Fibroblast of skin of right quadriceps (primary cell): Measurements from ENCODE around the gene ZMYND15.

Source experiments
- DNase-seq: peaks from one replicate; pipeline ENCODE4 v3.0.0-alpha.2; 2013

The ZMYND15 gene

GRCh38 chr17:4744999-4745969 lies 5.7 kb downstream of the ZMYND15 start:
- DNase-seq, result no peak

- DNase-seq, result no peak
Measured at GRCh38 chr17:4747847-4748246, 8.2 kb downstream of the ZMYND15 start.

DNA sequence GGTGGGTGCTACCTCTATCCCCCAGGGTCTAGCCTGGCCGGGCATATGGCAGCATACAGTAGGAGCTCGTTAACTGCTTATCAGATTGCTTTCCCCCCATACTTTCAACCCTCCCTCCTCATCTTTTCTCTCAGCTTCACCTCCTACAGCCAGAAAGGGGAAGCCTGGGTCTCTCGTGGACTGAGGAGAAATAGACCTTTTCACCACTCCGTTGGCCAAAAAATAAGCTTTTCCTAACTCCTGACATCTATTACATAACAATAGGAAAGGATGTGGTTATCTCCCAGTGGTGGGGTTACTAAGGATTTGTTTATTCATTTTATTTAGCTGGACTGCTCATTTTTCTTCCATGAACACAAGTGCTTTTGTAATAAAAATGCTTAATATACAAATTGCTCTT lies 9.1 kb downstream of the ZMYND15 start:
- no peak for DNase-seq

- DNase-seq, result no peak
Measured at GRCh38 chr17:4750606-4751005, 11.0 kb downstream of the ZMYND15 start.

DNA sequence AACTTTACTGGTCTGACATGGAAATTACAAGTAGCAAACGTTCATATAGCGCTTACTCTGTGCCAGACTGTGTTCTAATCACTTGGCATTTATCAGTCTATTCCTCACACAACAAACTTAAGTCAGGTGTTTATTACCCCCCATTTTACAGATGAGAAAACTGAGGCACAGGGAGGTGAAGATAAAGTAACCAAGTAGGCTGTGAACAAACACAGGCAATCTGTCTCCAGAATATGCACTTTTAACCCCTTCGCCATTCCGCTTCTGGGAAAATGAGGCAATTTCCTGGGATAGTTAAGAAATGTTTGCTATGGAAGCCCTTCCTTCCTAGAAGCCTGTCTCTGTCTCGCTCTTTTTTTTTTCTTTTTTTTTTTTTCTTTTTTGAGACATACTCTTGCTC lies 12.3 kb downstream of the ZMYND15 start:
- peak; percentile 28 for DNase-seq

GRCh38 chr17:4753392-4753791 lies 13.8 kb downstream of the ZMYND15 start:
- no peak for DNase-seq

GRCh38 chr17:4759776-4760236 lies 20.2 kb downstream of the ZMYND15 start:
- no peak for DNase-seq

- DNase-seq, result no peak
Measured at GRCh38 chr17:4764595-4764994, 25.0 kb downstream of the ZMYND15 start.

DNA sequence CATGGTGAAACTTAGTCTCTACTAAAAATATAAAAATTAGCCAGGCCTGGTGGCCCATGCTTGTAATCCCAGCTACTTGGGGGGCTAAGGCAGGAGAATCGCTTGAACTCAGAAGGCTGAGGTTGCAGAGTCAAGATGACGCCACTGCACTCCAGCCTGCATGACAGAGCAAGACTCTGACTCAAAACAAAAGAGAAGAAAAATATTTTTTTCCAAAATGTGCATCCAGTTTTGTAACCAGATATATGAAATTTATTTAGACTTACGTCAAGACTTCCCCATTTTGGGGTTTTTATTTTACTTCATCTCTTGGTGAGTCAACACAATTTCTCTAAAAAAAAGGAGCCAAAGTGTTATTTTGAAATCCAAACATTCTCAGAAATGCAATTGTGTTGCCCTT lies 26.6 kb downstream of the ZMYND15 start:
- DNase-seq, result no peak

GRCh38 chr17:4766723-4767122 lies 27.1 kb downstream of the ZMYND15 start:
- DNase-seq, result no peak

GRCh38 chr17:4768298-4768697 lies 28.7 kb downstream of the ZMYND15 start:
- DNase-seq, result no peak

- peak; percentile 45 for DNase-seq
Measured at GRCh38 chr17:4769628-4770027, 30.0 kb downstream of the ZMYND15 start.

- DNase-seq, result no peak
Measured at GRCh38 chr17:4771519-4772234, 32.0 kb downstream of the ZMYND15 start, which contains the start of gene TM4SF5. Gene TM4SF5, plus strand, starts transcription at chr17:4771886. Its CDS starts 37 bp downstream, at chr17:4771923.

DNA sequence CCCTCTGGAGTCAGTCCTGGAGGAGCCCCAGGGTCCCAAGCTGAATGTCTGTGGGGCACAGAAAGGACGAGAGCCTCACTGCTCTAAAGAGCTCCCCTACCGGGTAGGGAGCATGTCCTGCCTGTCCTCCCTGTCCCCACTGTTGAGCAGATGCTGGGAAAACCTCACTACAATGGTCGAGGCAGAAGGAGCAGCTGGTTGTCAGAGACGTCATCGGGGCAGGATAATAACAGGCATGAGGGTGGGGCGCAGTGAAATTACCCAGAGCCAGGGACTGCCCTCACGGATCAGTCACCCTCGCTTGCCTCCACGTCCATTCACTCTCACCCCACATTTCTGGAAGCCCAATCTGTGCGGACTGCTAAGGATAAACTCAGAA lies 32.6 kb downstream of the ZMYND15 start:
- DNase-seq, result no peak

- no peak for DNase-seq
Measured at GRCh38 chr17:4777969-4778760, 38.5 kb downstream of the ZMYND15 start.

GRCh38 chr17:4780325-4780955 lies 40.8 kb downstream of the ZMYND15 start:
- DNase-seq, result no peak

GRCh38 chr17:4782652-4783051 lies 43.0 kb downstream of the ZMYND15 start:
- no peak for DNase-seq

- DNase-seq, result no peak
Measured at GRCh38 chr17:4785311-4786105, 45.9 kb downstream of the ZMYND15 start.

- DNase-seq, result peak; percentile 24
Measured at GRCh38 chr17:4786106-4786511, 46.5 kb downstream of the ZMYND15 start, which contains the start of gene VMO1. Gene VMO1, minus strand, starts transcription at chr17:4786364. Its CDS starts 12 bp downstream, at chr17:4786352.

DNA sequence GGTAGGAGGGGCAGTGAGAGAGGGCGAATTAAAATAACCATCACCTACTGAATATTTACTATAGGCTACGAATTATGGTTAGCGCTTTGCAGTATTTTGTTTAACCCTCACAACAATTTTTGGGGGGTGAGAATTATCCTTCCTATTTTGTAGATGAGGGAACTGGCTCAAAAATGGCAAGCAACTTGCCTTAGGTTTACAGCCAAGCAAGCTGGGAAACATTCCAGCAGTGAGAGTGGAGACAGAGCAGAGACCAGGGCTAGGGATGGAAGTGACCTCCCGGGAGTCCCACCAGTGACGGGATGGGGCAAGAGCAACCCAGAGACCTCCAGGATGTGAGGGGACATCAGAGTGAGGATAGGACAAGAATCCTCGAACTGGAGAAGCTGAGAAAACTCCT lies 46.9 kb downstream of the ZMYND15 start:
- no peak for DNase-seq

- no peak for DNase-seq
Measured at GRCh38 chr17:4788159-4788806, 48.6 kb downstream of the ZMYND15 start.
